ENCODE measurements around the gene ABCA13.

ABCA13 gene

GRCh38 chr7:48299580-48300169 lies 128.4 kb downstream of the ABCA13 start:
- peak; percentile 62 for DNase-seq

GRCh38 chr7:48300301-48300700 lies 129.0 kb downstream of the ABCA13 start:
- no peak for DNase-seq

- no peak for DNase-seq
Observed at GRCh38 chr7:48301201-48301600, 129.9 kb downstream of the ABCA13 start.

- no peak for DNase-seq
Observed at GRCh38 chr7:48304641-48305040, 133.4 kb downstream of the ABCA13 start.

GRCh38 chr7:48305661-48306060 lies 134.4 kb downstream of the ABCA13 start:
- DNase-seq, result no peak

GRCh38 chr7:48307041-48307714 lies 135.9 kb downstream of the ABCA13 start:
- DNase-seq, result no peak

GRCh38 chr7:48309720-48310119 lies 138.5 kb downstream of the ABCA13 start:
- DNase-seq, result no peak

- DNase-seq, result no peak
Observed at GRCh38 chr7:48311464-48312100, 140.3 kb downstream of the ABCA13 start.

- no peak for DNase-seq
Observed at GRCh38 chr7:48312151-48312550, 140.9 kb downstream of the ABCA13 start.

- no peak for DNase-seq
Observed at GRCh38 chr7:48316768-48317167, 145.5 kb downstream of the ABCA13 start.

GRCh38 chr7:48317360-48317759 lies 146.1 kb downstream of the ABCA13 start:
- no peak for DNase-seq

GRCh38 chr7:48321319-48322010 lies 150.2 kb downstream of the ABCA13 start:
- no peak for DNase-seq

GRCh38 chr7:48337012-48337621 lies 165.9 kb downstream of the ABCA13 start:
- peak; percentile 38 for DNase-seq

GRCh38 chr7:48337781-48338180 lies 166.5 kb downstream of the ABCA13 start:
- DNase-seq, result no peak

- no peak for DNase-seq
Observed at GRCh38 chr7:48347230-48347825, 176.1 kb downstream of the ABCA13 start.

GRCh38 chr7:48350515-48350914 lies 179.3 kb downstream of the ABCA13 start:
- DNase-seq, result peak; percentile 38

GRCh38 chr7:48351900-48352299 lies 180.6 kb downstream of the ABCA13 start:
- peak; percentile 1 for DNase-seq

- DNase-seq, result no peak
Observed at GRCh38 chr7:48355346-48355745, 184.1 kb downstream of the ABCA13 start.

GRCh38 chr7:48360574-48360973 lies 189.3 kb downstream of the ABCA13 start:
- no peak for DNase-seq

GRCh38 chr7:48363174-48363573 lies 191.9 kb downstream of the ABCA13 start:
- no peak for DNase-seq

GRCh38 chr7:48365010-48365409 lies 193.8 kb downstream of the ABCA13 start:
- DNase-seq, result no peak

- no peak for DNase-seq
Observed at GRCh38 chr7:48366096-48366495, 194.8 kb downstream of the ABCA13 start.

GRCh38 chr7:48376263-48376662 lies 205.0 kb downstream of the ABCA13 start:
- no peak for DNase-seq
